Globus pallidus (tissue), 1 donor: ENCODE data around the gene PIP5K1B.
A peak's percentile ranks its signal among the peaks of the same experiment; 100 is the strongest.
"Not testable (repeated sequence)": the region's sequence is repeated elsewhere in the genome, so short reads cannot be mapped to it uniquely, and the experiment has no call there.

Experiments
- DNase-seq: peaks from one replicate; pipeline ENCODE4 v3.0.0-alpha.2; 2015; ENCODE audit warnings: low spot score

PIP5K1B gene

GRCh38 chr9:68704814-68705530 is at the start of gene PIP5K1B:
Gene PIP5K1B (plus strand): TSS chr9:68705240. CDS start chr9:68822615, 117,375 bp downstream.
- DNase-seq = peak; percentile 35

- no peak for DNase-seq
These were observed 41.0 kb upstream of the PIP5K1B start for GRCh38 chr9:68664036-68664435.

- DNase-seq = no peak
These were observed 36.9 kb upstream of the PIP5K1B start for GRCh38 chr9:68668127-68668526.

GRCh38 chr9:68669218-68669617 is 35.8 kb upstream of the PIP5K1B start:
- DNase-seq = no peak

GRCh38 chr9:68672215-68672614 is 32.8 kb upstream of the PIP5K1B start:
- no peak for DNase-seq

- no peak for DNase-seq
These were observed 32.4 kb upstream of the PIP5K1B start for GRCh38 chr9:68672625-68673024.

GRCh38 chr9:68678430-68678829 is 26.6 kb upstream of the PIP5K1B start:
- DNase-seq = no peak

- no peak for DNase-seq
These were observed 21.6 kb upstream of the PIP5K1B start for GRCh38 chr9:68683433-68683832.

- no peak for DNase-seq
These were observed 19.8 kb upstream of the PIP5K1B start for GRCh38 chr9:68685213-68685612.

- no peak for DNase-seq
These were observed 19.3 kb upstream of the PIP5K1B start for GRCh38 chr9:68685770-68686169.

GRCh38 chr9:68690088-68690487 is 15.0 kb upstream of the PIP5K1B start:
- DNase-seq = no peak

- no peak for DNase-seq
These were observed 12.5 kb upstream of the PIP5K1B start for GRCh38 chr9:68692519-68692918.

GRCh38 chr9:68694125-68694524 is 10.9 kb upstream of the PIP5K1B start:
- no peak for DNase-seq

- no peak for DNase-seq
These were observed 7.2 kb upstream of the PIP5K1B start for GRCh38 chr9:68697851-68698250.

- DNase-seq = no peak
These were observed 6.0 kb upstream of the PIP5K1B start for GRCh38 chr9:68698943-68699509.

- not testable (repeated sequence) for DNase-seq
These were observed 5.4 kb upstream of the PIP5K1B start for GRCh38 chr9:68699625-68700024.

- no peak for DNase-seq
These were observed 2.5 kb upstream of the PIP5K1B start for GRCh38 chr9:68702493-68702892.

GRCh38 chr9:68703672-68704071 is 1.4 kb upstream of the PIP5K1B start:
- DNase-seq = no peak

- no peak for DNase-seq
These were observed 584 bp upstream of the PIP5K1B start for GRCh38 chr9:68704498-68704813.

GRCh38 chr9:68705531-68706362 is 707 bp downstream of the PIP5K1B start:
- DNase-seq = no peak

- DNase-seq = no peak
These were observed 1.5 kb downstream of the PIP5K1B start for GRCh38 chr9:68706363-68707201.

GRCh38 chr9:68707801-68708488 is 2.9 kb downstream of the PIP5K1B start:
- no peak for DNase-seq
